ENCODE results near the gene GTF3C1. TPM values are rescaled to one million over a fixed set of nuclear protein-coding genes. Genes with fewer than 3 reads are reported as not detected.

The GTF3C1 gene
- total and polyA plus RNA-seq, 2 donors (not counting 1 experiment from before 2014, with no cell fraction given), result 31.2 to 49.6 TPM

DNA sequence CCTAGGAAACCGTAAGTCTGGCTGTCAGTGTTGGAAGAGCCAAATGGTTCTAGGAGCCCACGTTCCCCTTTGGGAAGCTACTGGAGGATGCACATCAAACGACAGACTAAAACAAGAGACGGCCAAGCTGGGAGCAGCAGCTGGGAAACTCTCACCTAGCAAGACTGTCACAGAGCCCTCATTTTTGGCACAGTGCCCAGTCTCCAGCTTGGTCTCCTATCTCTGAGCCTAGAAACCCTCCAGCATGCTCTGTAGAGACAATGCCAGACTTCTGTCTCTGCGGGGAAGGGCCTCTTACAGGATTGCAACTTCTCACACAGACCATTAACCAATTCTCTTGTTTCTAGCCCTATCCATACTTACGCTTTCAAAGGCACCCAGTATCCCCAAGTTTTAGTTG lies 23.5 kb downstream of the GTF3C1 start:
- intact Hi-C loops (cut with micrococcal nuclease), result no loop called here
- H3K27me3 Mint-ChIP-seq, result no peaks in the 10 kb centered on the region
- Histone ChIP-seq H3K4me3 (ENCODE audit: control extremely low read depth in 1 of 5, extremely low read depth in 1 of 5, insufficient read depth in 1 of 5, low read depth in 2 of 5, low read length in 4 of 5) (no peak overlapping the region), H3K27ac (ENCODE audit: low read length in 2 of 2) (no peak overlapping the region), H3K9ac (ENCODE audit: low read length) (no peak overlapping the region), H3K27me3 (replicated peaks in 1 of 4; ENCODE audit: control extremely low read depth in 1 of 4, control insufficient read depth in 3 of 4, insufficient read depth in 4 of 4, low read length in 3 of 4) (no peaks in the 10 kb centered on the region), H3K4me2 (replicated peaks; ENCODE audit: low read depth, low read length, poor library complexity, severe bottlenecking) (no peak overlapping the region), H3K36me3 (replicated peaks in 1 of 2; ENCODE audit: control extremely low read depth in 1 of 2, control insufficient read depth in 1 of 2, extremely low read depth in 1 of 2, insufficient read depth in 2 of 2, low read length in 1 of 2) (peaks cover 0 to 68% of the 10 kb centered on the region in 2 experiments), H4K20me1 (ENCODE audit: control insufficient read depth, insufficient read depth, low read length, poor library complexity, severe bottlenecking) (no peaks in the 10 kb centered on the region), H2AFZ (ENCODE audit: insufficient read depth, low read depth, low read length, poor library complexity, severe bottlenecking) (no peak overlapping the region), H3K4me1 (ENCODE audit: control insufficient read depth in 2 of 2, insufficient read depth in 2 of 2, low read length in 2 of 2) (no peaks in the 10 kb centered on the region), H3K9me3 (ENCODE audit: control extremely low read depth in 1 of 3, control insufficient read depth in 2 of 3, insufficient read depth in 1 of 3, low read length in 2 of 3) (no peaks in the 10 kb centered on the region), H3K79me2 (ENCODE audit: control insufficient read depth, insufficient read depth, low read length) (no peaks in the 10 kb centered on the region)
- 98% methylated on average over 4 of the region's 6 CpGs for WGBS (ENCODE audit: insufficient coverage)
- H3K9me3 Mint-ChIP-seq (ENCODE audit: insufficient read depth), result no peaks in the 10 kb centered on the region
- no peak overlapping the region for H3K4me3 Mint-ChIP-seq
- CTCF ChIA-PET, result interaction anchor here (0.7 kb wide), 1 partner anchor 15 kb away, joined by 3 read pairs; no protein-coding TSS in a partner anchor
- no peaks in the 10 kb centered on the region for H3K4me1 Mint-ChIP-seq
- POLR2A ChIA-PET, result no interaction called here
- no peak overlapping the region for H3K27ac Mint-ChIP-seq
- ATAC-seq (ENCODE audit: low read depth), result no peak
- DNase-seq, result no peak
- TF ChIP-seq, protein P1, sequence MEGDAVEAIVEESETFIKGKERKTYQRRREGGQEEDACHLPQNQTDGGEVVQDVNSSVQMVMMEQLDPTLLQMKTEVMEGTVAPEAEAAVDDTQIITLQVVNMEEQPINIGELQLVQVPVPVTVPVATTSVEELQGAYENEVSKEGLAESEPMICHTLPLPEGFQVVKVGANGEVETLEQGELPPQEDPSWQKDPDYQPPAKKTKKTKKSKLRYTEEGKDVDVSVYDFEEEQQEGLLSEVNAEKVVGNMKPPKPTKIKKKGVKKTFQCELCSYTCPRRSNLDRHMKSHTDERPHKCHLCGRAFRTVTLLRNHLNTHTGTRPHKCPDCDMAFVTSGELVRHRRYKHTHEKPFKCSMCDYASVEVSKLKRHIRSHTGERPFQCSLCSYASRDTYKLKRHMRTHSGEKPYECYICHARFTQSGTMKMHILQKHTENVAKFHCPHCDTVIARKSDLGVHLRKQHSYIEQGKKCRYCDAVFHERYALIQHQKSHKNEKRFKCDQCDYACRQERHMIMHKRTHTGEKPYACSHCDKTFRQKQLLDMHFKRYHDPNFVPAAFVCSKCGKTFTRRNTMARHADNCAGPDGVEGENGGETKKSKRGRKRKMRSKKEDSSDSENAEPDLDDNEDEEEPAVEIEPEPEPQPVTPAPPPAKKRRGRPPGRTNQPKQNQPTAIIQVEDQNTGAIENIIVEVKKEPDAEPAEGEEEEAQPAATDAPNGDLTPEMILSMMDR (IDR thresholded peaks at IDR 0.05), result no peak
- no peak for TF ChIP-seq EZH2 (IDR thresholded peaks at IDR 0.05; ENCODE audit: borderline replicate concordance, insufficient read depth, low read depth, low read length, poor library complexity, severe bottlenecking)

DNA sequence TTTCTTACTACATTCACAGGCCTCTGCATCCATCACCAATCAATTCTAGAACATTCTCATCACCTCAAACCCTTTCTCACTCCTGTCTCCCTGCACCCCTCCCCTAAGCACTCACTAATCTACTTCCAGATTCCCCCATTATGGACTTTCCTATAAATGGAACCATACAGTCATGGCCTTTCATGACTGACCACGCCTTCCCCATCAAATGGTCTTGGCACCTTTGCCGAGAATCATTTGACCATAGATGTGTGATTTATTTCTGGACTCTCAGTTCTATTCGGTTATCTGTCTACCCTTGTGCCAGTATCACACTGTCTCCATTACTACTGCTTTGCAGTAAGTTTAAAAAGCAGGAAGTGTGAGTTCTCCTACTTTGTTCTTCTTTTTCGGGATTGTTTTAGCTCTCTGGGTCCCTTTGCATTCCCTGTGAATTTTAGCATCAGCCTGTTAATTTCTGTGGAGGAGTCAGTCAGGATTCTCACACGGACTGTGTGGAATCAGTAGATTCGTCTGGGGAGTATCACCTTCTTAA lies 27.5 kb downstream of the GTF3C1 start:
- no peak overlapping the region for H3K27ac ChIP-seq (ENCODE audit: low read length in 2 of 2)
- Mint-ChIP-seq H3K27me3 (no peaks in the 10 kb centered on the region), H3K4me3 (no peak overlapping the region), H3K27ac (no peak overlapping the region), H3K9me3 (ENCODE audit: insufficient read depth) (no peaks in the 10 kb centered on the region), H3K4me1 (no peaks in the 10 kb centered on the region)
- DNase-seq (no peak), ATAC-seq (ENCODE audit: low read depth) (no peak)
- ChIA-PET CTCF (no interaction called here), POLR2A (no interaction called here)
- H2AFZ ChIP-seq (ENCODE audit: insufficient read depth, low read depth, low read length, poor library complexity, severe bottlenecking), result no peak overlapping the region
- no peaks in the 10 kb centered on the region for H3K79me2 ChIP-seq (ENCODE audit: control insufficient read depth, insufficient read depth, low read length)
- H3K4me2 ChIP-seq (replicated peaks; ENCODE audit: low read depth, low read length, poor library complexity, severe bottlenecking), result no peak overlapping the region
- H3K4me3 ChIP-seq (ENCODE audit: control extremely low read depth in 1 of 5, extremely low read depth in 1 of 5, insufficient read depth in 1 of 5, low read depth in 2 of 5, low read length in 4 of 5), result no peak overlapping the region
- no peak overlapping the region for H3K9ac ChIP-seq (ENCODE audit: low read length)
- peaks cover 0 to 51% of the 10 kb centered on the region in 2 experiments for H3K36me3 ChIP-seq (replicated peaks in 1 of 2; ENCODE audit: control extremely low read depth in 1 of 2, control insufficient read depth in 1 of 2, extremely low read depth in 1 of 2, insufficient read depth in 2 of 2, low read length in 1 of 2)
- H3K9me3 ChIP-seq (ENCODE audit: control extremely low read depth in 1 of 3, control insufficient read depth in 2 of 3, insufficient read depth in 1 of 3, low read length in 2 of 3), result no peaks in the 10 kb centered on the region
- TF ChIP-seq, protein P1 (IDR thresholded peaks at IDR 0.05), result no peak
- TF ChIP-seq EZH2 (IDR thresholded peaks at IDR 0.05; ENCODE audit: borderline replicate concordance, insufficient read depth, low read depth, low read length, poor library complexity, severe bottlenecking), result no peak
- intact Hi-C loops (cut with micrococcal nuclease), result no loop called here
- no CpG with 5 or more reads among the region's 6 CpGs for WGBS (ENCODE audit: insufficient coverage)
- no peaks in the 10 kb centered on the region for H4K20me1 ChIP-seq (ENCODE audit: control insufficient read depth, insufficient read depth, low read length, poor library complexity, severe bottlenecking)
- H3K4me1 ChIP-seq (ENCODE audit: control insufficient read depth in 2 of 2, insufficient read depth in 2 of 2, low read length in 2 of 2), result no peaks in the 10 kb centered on the region
- no peaks in the 10 kb centered on the region for H3K27me3 ChIP-seq (replicated peaks in 1 of 4; ENCODE audit: control extremely low read depth in 1 of 4, control insufficient read depth in 3 of 4, insufficient read depth in 4 of 4, low read length in 3 of 4)
